ENCODE data around the gene CFAP77. TPM values are rescaled to one million over a fixed set of nuclear protein-coding genes. Genes with fewer than 3 reads are reported as not detected.

CFAP77 gene
- total RNA-seq, 1 experiment from 2014 or later: not detected

GRCh38 chr9:132381966-132382541 lies 28.0 kb upstream of the CFAP77 start:
- Histone ChIP-seq H3K4me3 (ENCODE audit: low read depth, low read length, poor library complexity, severe bottlenecking) (no peak overlapping the region), H3K27ac (ENCODE audit: low read depth, low read length, poor library complexity, severe bottlenecking) (no peak overlapping the region), H3K36me3 (ENCODE audit: insufficient read depth, low read length, poor library complexity, severe bottlenecking) (peaks cover 41% of the 10 kb centered on the region), H3K9me3 (ENCODE audit: low read depth, low read length, poor library complexity, severe bottlenecking) (no peaks in the 10 kb centered on the region), H3K4me1 (ENCODE audit: insufficient read depth, low read length, poor library complexity, severe bottlenecking) (no peaks in the 10 kb centered on the region), H3K27me3 (replicated peaks; ENCODE audit: insufficient read depth, low read depth, low read length, poor library complexity) (no peaks in the 10 kb centered on the region)
- intact Hi-C loops (cut with micrococcal nuclease; ENCODE audit: unreplicated experiment): no loop called here
- no peak for DNase-seq (ENCODE audit: low spot score)
- POLR2A ChIA-PET (ENCODE audit: low non-redundant PET): no interaction called here
- no peak for TF ChIP-seq EZH2 (IDR thresholded peaks at IDR 0.05; ENCODE audit: borderline replicate concordance, low read depth, low read length, poor library complexity, severe bottlenecking)
- TF ChIP-seq CTCF (conservative IDR thresholded peaks at IDR 0.05; ENCODE audit: low read depth, low read length): no peak
- no TSS peak for BruUV-seq (replicated peaks)
- CTCF ChIA-PET: no interaction called here

DNA sequence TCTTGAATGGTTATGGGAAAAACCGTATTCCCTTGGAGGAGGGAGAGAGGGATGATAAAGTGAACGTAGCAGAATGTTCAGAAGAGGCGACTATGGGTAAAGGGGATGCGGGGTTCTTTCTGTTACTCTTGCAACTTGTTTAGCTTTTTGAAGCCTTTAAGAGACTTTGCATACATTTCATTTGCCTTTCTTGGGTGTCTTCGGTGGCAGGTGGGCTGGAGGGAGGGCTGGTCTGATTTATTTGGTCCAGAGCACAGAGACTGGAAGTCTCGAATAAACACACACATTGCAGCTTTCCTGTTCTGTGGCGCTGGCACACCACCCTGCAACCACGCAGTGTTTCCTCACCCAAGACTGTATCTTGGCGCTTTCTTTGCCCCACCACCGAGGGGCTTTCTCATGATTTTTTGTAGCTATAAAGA lies 26.5 kb upstream of the CFAP77 start:
- no peak for TF ChIP-seq EZH2 (IDR thresholded peaks at IDR 0.05; ENCODE audit: borderline replicate concordance, low read depth, low read length, poor library complexity, severe bottlenecking)
- TF ChIP-seq CTCF (conservative IDR thresholded peaks at IDR 0.05; ENCODE audit: low read depth, low read length): no peak
- Histone ChIP-seq H3K27ac (ENCODE audit: low read depth, low read length, poor library complexity, severe bottlenecking) (no peak overlapping the region), H3K4me1 (ENCODE audit: insufficient read depth, low read length, poor library complexity, severe bottlenecking) (no peaks in the 10 kb centered on the region), H3K9me3 (ENCODE audit: low read depth, low read length, poor library complexity, severe bottlenecking) (no peaks in the 10 kb centered on the region), H3K4me3 (ENCODE audit: low read depth, low read length, poor library complexity, severe bottlenecking) (no peak overlapping the region), H3K36me3 (ENCODE audit: insufficient read depth, low read length, poor library complexity, severe bottlenecking) (peaks cover 48% of the 10 kb centered on the region), H3K27me3 (replicated peaks; ENCODE audit: insufficient read depth, low read depth, low read length, poor library complexity) (no peaks in the 10 kb centered on the region)
- ChIA-PET POLR2A (ENCODE audit: low non-redundant PET) (no interaction called here), CTCF (no interaction called here)
- no peak for DNase-seq (ENCODE audit: low spot score)
- intact Hi-C loops (cut with micrococcal nuclease; ENCODE audit: unreplicated experiment): no loop called here
- BruUV-seq (replicated peaks): no TSS peak

DNA sequence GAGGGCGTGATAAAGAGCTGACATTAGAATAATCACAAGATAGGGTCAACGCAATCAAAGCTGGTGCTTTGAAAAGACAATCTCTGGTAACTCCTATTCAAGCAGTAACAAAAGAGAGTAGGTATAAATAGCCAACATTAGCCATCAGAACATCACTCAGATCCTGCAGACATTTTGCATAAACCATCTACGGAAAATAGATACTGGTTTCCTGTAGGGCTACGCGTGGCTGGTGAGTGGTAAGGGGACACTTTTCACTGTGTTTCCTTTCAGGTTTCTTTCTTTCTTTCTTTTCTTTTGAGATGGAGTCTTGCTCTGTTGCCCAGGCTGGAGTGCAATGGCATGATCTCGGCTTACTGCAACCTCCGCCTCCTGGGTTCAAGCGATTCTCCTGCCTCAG lies 25.6 kb upstream of the CFAP77 start:
- TF ChIP-seq CTCF (conservative IDR thresholded peaks at IDR 0.05; ENCODE audit: low read depth, low read length) (no peak), EZH2 (IDR thresholded peaks at IDR 0.05; ENCODE audit: borderline replicate concordance, low read depth, low read length, poor library complexity, severe bottlenecking) (no peak)
- no peaks in the 10 kb centered on the region for H3K4me1 ChIP-seq (ENCODE audit: insufficient read depth, low read length, poor library complexity, severe bottlenecking)
- intact Hi-C loops (cut with micrococcal nuclease; ENCODE audit: unreplicated experiment): no loop called here
- H3K36me3 ChIP-seq (ENCODE audit: insufficient read depth, low read length, poor library complexity, severe bottlenecking): peaks cover 55% of the 10 kb centered on the region
- POLR2A ChIA-PET (ENCODE audit: low non-redundant PET): no interaction called here
- DNase-seq (ENCODE audit: low spot score): no peak
- no peak overlapping the region for H3K4me3 ChIP-seq (ENCODE audit: low read depth, low read length, poor library complexity, severe bottlenecking)
- no peaks in the 10 kb centered on the region for H3K27me3 ChIP-seq (replicated peaks; ENCODE audit: insufficient read depth, low read depth, low read length, poor library complexity)
- H3K9me3 ChIP-seq (ENCODE audit: low read depth, low read length, poor library complexity, severe bottlenecking): no peaks in the 10 kb centered on the region
- CTCF ChIA-PET: no interaction called here
- H3K27ac ChIP-seq (ENCODE audit: low read depth, low read length, poor library complexity, severe bottlenecking): no peak overlapping the region
- BruUV-seq (replicated peaks): no TSS peak

Measured in A673 (cell line).